Endothelial cell of umbilical vein (primary cell): ENCODE measurements around the gene HYPK. TPM values are rescaled to one million over a fixed set of nuclear protein-coding genes. Genes with fewer than 3 reads are reported as not detected.

Source experiments
- BruUV-seq: library from RNA; stranded (reverse); fragments of 400-500 nt; replicated peaks from 2 replicates; lab custom pipeline; 2021; lab: Mats Ljungman, UMichigan
- CTCF ChIA-PET: fragments of 300-600, 350-600 bp; sonication (Branson Sonifier 250); formaldehyde crosslinking; loops from one replicate; lab custom pipeline; 2021; ENCODE audit warnings: antibody characterized with exemption, inconsistent platforms; lab: Charles Lee
- POLR2A ChIA-PET: fragments of 300-600, 350-600 bp; sonication (Branson Sonifier 250); formaldehyde crosslinking; loops from one replicate; lab custom pipeline; 2021; ENCODE audit warnings: antibody characterized with exemption, inconsistent platforms; lab: Charles Lee
- DNase-seq: peaks from one replicate; pipeline ENCODE4 v3.0.0-alpha.2; 2011; ENCODE audit warnings: low read depth, low spot score
- FAIRE-seq: peaks from 2 replicates; lab custom pipeline; 2011; peaks lifted over from hg19 to GRCh38; lab: Jason Lieb, UNC
- H2AFZ ChIP-seq: 2 replicates; pipeline ENCODE4 v1.6.0; 2012; ENCODE audit warnings: low read depth, low read length, control low read depth, inconsistent platforms
- H3K27ac ChIP-seq: 2 replicates; pipeline ENCODE4 v1.5.1; 2011; ENCODE audit warnings: low read depth, mild to moderate bottlenecking, control low read depth, low read length, moderate library complexity; ENCODE audit not compliant: insufficient read depth
- H3K27me3 ChIP-seq, 2 experiments: 2 replicates each; pipeline versions ENCODE4 v1.6.0 to v1.6.1; 2011; ENCODE audit warnings: low read length in 2 of 2, mixed read lengths in 1 of 2; ENCODE audit not compliant: control insufficient read depth in 2 of 2, insufficient read depth in 2 of 2
- H3K36me3 ChIP-seq, 2 experiments: 2 replicates in 1 of 2; 3 replicates in 1 of 2; pipeline ENCODE4 v1.5.1; 2011; ENCODE audit warnings: low read length in 2 of 2, mild to moderate bottlenecking in 1 of 2, moderate library complexity in 1 of 2; ENCODE audit not compliant: control insufficient read depth in 2 of 2, insufficient read depth in 2 of 2; ENCODE audit errors: extremely low read depth in 1 of 2
- H3K4me1 ChIP-seq: 3 replicates; pipeline ENCODE4 v1.5.1; 2011; ENCODE audit warnings: mild to moderate bottlenecking, low read length; ENCODE audit not compliant: control insufficient read depth, insufficient read depth; ENCODE audit errors: extremely low read depth
- H3K4me2 ChIP-seq: 2 replicates; pipeline ENCODE4 v1.6.1; 2011; ENCODE audit warnings: low read length, control low read depth, mixed read lengths; ENCODE audit not compliant: insufficient read depth
- H3K4me3 ChIP-seq, 3 experiments: fragments of 200-600 bp in 1 of 3; sonication (generic), shearing (Covaris generic) in 1 of 3; replicated peaks in 1 of 3; 2 replicates each; pipeline ENCODE4 v1.5.1; 2011 to 2016; ENCODE audit warnings: control low read depth in 3 of 3, low read length in 3 of 3, mild to moderate bottlenecking in 2 of 3, inconsistent platforms in 1 of 3, low read depth in 1 of 3, moderate library complexity in 1 of 3; ENCODE audit not compliant: insufficient read depth in 1 of 3
- H3K79me2 ChIP-seq: 2 replicates; pipeline ENCODE4 v1.6.0; 2012; ENCODE audit warnings: low read length, inconsistent platforms; ENCODE audit not compliant: control insufficient read depth, insufficient read depth
- H3K9ac ChIP-seq: replicated peaks from 2 replicates; pipeline ENCODE3; 2011; ENCODE audit warnings: low read length, control low read depth; ENCODE audit not compliant: insufficient read depth; ENCODE audit errors: extremely low read depth
- H3K9me1 ChIP-seq: replicated peaks from 3 replicates; pipeline ENCODE4 v1.6.0; 2011; ENCODE audit warnings: mild to moderate bottlenecking, low read length; ENCODE audit not compliant: control insufficient read depth, insufficient read depth; ENCODE audit errors: extremely low read depth
- H3K9me3 ChIP-seq: replicated peaks from 2 replicates; pipeline ENCODE4 v1.5.1; 2012; ENCODE audit warnings: low read length, inconsistent platforms; ENCODE audit not compliant: control insufficient read depth, insufficient read depth
- H4K20me1 ChIP-seq: replicated peaks from 2 replicates; pipeline ENCODE3; 2011; ENCODE audit warnings: mild to moderate bottlenecking, low read length; ENCODE audit not compliant: control insufficient read depth, insufficient read depth; ENCODE audit errors: extremely low read depth
- MAX ChIP-seq: IDR thresholded peaks from 2 replicates; pipeline ENCODE4 v1.6.1; 2011; ENCODE audit not compliant: insufficient read depth, insufficient read length
- POLR2A ChIP-seq: IDR thresholded peaks from 2 replicates; pipeline ENCODE4 v1.6.1; 2012; ENCODE audit warnings: low read depth, mild to moderate bottlenecking, control low read depth, low read length
- POLR2AphosphoS5 ChIP-seq: IDR thresholded peaks from 2 replicates; pipeline ENCODE4 v1.6.1; 2012; ENCODE audit warnings: low read depth, mild to moderate bottlenecking, control low read depth, low read length, moderate library complexity; ENCODE audit not compliant: insufficient read depth
- dilution Hi-C: fragments of 300-500 bp; cut with MboI; formaldehyde crosslinking; loops from one replicate; pipeline ENCODE4 v1.15.0; 2019; ENCODE audit warnings: low sequenced_read_pairs; ENCODE audit not compliant: extremely low pct_ligation_motif_present
- intact Hi-C: fragments of 100-400 bp; cut with micrococcal nuclease; formaldehyde crosslinking; loops from one replicate; pipeline ENCODE4 v1.10.0; 2022
- polyA plus RNA-seq, 4 experiments: library from polyadenylated mRNA; depleted of rRNA in 3 of 4; stranded (reverse) in 3 of 4; unstranded in 1 of 4; fragments of >200 nt; gene quantifications; 2 replicates each; pipeline versions ENCODE4 v1.2.1 to v1.2.3, GENCODE V29; 2011 to 2012; ENCODE audit warnings: missing spikeins in 1 of 4
- total RNA-seq: library from RNA; stranded (reverse); gene quantifications from 2 replicates; pipeline ENCODE4 v1.2.3, GENCODE V29; 2021
- TF ChIP-seq, protein P1 (sequence below), 2 donors: IDR thresholded peaks; 1 replicate in 1 of 2; 2 replicates in 1 of 2; pipeline ENCODE4 v1.5.1; 2011; ENCODE audit warnings: low read length in 2 of 2, mild to moderate bottlenecking in 2 of 2, moderate library complexity in 2 of 2, control low read depth in 1 of 2, inconsistent platforms in 1 of 2, low read depth in 1 of 2; ENCODE audit not compliant: insufficient read depth in 1 of 2; ENCODE audit errors: extremely low read depth in 1 of 2

Gene HYPK
- total and polyA plus RNA-seq, 2 donors (not counting 3 experiments of a cell fraction or from before 2014, with no cell fraction given): 5.2 to 17.8 TPM

- BruUV-seq: no TSS peak
- no peak for DNase-seq
- H2AFZ ChIP-seq: no peak overlapping the region
- TF ChIP-seq, protein P1, sequence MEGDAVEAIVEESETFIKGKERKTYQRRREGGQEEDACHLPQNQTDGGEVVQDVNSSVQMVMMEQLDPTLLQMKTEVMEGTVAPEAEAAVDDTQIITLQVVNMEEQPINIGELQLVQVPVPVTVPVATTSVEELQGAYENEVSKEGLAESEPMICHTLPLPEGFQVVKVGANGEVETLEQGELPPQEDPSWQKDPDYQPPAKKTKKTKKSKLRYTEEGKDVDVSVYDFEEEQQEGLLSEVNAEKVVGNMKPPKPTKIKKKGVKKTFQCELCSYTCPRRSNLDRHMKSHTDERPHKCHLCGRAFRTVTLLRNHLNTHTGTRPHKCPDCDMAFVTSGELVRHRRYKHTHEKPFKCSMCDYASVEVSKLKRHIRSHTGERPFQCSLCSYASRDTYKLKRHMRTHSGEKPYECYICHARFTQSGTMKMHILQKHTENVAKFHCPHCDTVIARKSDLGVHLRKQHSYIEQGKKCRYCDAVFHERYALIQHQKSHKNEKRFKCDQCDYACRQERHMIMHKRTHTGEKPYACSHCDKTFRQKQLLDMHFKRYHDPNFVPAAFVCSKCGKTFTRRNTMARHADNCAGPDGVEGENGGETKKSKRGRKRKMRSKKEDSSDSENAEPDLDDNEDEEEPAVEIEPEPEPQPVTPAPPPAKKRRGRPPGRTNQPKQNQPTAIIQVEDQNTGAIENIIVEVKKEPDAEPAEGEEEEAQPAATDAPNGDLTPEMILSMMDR (IDR thresholded peaks at IDR 0.05; ENCODE audit: extremely low read depth in 1 of 2, insufficient read depth in 1 of 2, low read depth in 1 of 2, low read length in 2 of 2): no peak
- TF ChIP-seq POLR2AphosphoS5 (no peak), POLR2A (no peak), MAX (no peak)
- intact Hi-C loops (no loop called here), dilution Hi-C loops (no loop called here)
- ChIA-PET POLR2A (no interaction called here), CTCF (no interaction called here)
- H3K36me3 ChIP-seq: no peaks in the 10 kb centered on the region
- peaks cover 56% of the 10 kb centered on the region for H3K79me2 ChIP-seq
- no peak for FAIRE-seq
- no peak overlapping the region for H3K4me3 ChIP-seq
- H3K9me1 ChIP-seq: no peaks in the 10 kb centered on the region
- no peaks in the 10 kb centered on the region for H4K20me1 ChIP-seq
- no peak overlapping the region for H3K4me2 ChIP-seq
- H3K4me1 ChIP-seq: peaks cover 22% of the 10 kb centered on the region
- no peak overlapping the region for H3K9ac ChIP-seq
- H3K9me3 ChIP-seq: no peaks in the 10 kb centered on the region
- peak overlapping the region; percentile 54 for H3K27ac ChIP-seq
- H3K27me3 ChIP-seq: no peaks in the 10 kb centered on the region
Measured at GRCh38 chr15:43826029-43826507, 25.7 kb downstream of the HYPK start.
